Putamen (tissue), 1 donor: ENCODE measurements around the gene ADGRG3.
"Not testable (repeated sequence)": the region's sequence is repeated elsewhere in the genome, so short reads cannot be mapped to it uniquely, and the experiment has no call there.

ENCODE experiments used
- DNase-seq: peaks from one replicate; pipeline ENCODE4 v3.0.0-alpha.2; 2016; ENCODE audit warnings: low spot score

Gene ADGRG3

GRCh38 chr16:57721356-57722209, 53.5 kb downstream of the ADGRG3 start:
- DNase-seq = no peak

GRCh38 chr16:57722210-57722499, 54.0 kb downstream of the ADGRG3 start:
- DNase-seq = no peak

GRCh38 chr16:57722651-57723050, 54.5 kb downstream of the ADGRG3 start:
- no peak for DNase-seq

- no peak for DNase-seq
Measured at GRCh38 chr16:57723170-57723569, 55.1 kb downstream of the ADGRG3 start.

GRCh38 chr16:57724531-57724930, 56.4 kb downstream of the ADGRG3 start:
- no peak for DNase-seq

- DNase-seq = no peak
Measured at GRCh38 chr16:57725151-57725550, 57.0 kb downstream of the ADGRG3 start.

GRCh38 chr16:57725554-57725953, 57.4 kb downstream of the ADGRG3 start:
- DNase-seq = no peak

- DNase-seq = no peak
Measured at GRCh38 chr16:57725976-57726375, 57.9 kb downstream of the ADGRG3 start.

- no peak for DNase-seq
Measured at GRCh38 chr16:57726433-57726947, 58.4 kb downstream of the ADGRG3 start.

- DNase-seq = no peak
Measured at GRCh38 chr16:57727610-57728009, 59.5 kb downstream of the ADGRG3 start.

GRCh38 chr16:57728336-57729181, 60.5 kb downstream of the ADGRG3 start:
- no peak for DNase-seq

GRCh38 chr16:57729182-57729484, 61.0 kb downstream of the ADGRG3 start:
- DNase-seq = no peak

- DNase-seq = not testable (repeated sequence)
Measured at GRCh38 chr16:57729852-57730251, 61.7 kb downstream of the ADGRG3 start.

GRCh38 chr16:57730771-57731730, 62.9 kb downstream of the ADGRG3 start:
- no peak for DNase-seq

GRCh38 chr16:57732037-57732436, 63.9 kb downstream of the ADGRG3 start:
- DNase-seq = no peak

GRCh38 chr16:57732714-57733113, 64.6 kb downstream of the ADGRG3 start:
- no peak for DNase-seq

- DNase-seq = no peak
Measured at GRCh38 chr16:57734308-57734924, 66.3 kb downstream of the ADGRG3 start.

- DNase-seq = peak; percentile 100
Measured at GRCh38 chr16:57734925-57735754, 67.0 kb downstream of the ADGRG3 start.

GRCh38 chr16:57735755-57736418, 67.8 kb downstream of the ADGRG3 start, which contains the start of gene KATNB1:
Gene KATNB1, plus strand, starts transcription at chr16:57735770. Its CDS starts 1,474 bp downstream, at chr16:57737244.
- no peak for DNase-seq
